ENCODE results near the gene KRT34.
"Not testable (repeated sequence)": the region's sequence is repeated elsewhere in the genome, so short reads cannot be mapped to it uniquely, and the experiment has no call there.

The KRT34 gene

GRCh38 chr17:41381943-41382342 lies at the start of gene KRT34:
TSS of gene KRT34 (minus strand) at chr17:41382306. CDS start at chr17:41382246, 60 bp downstream.
- not testable (repeated sequence) for DNase-seq (ENCODE audit: low read depth)

GRCh38 chr17:41430376-41430775 lies 48.3 kb upstream of the KRT34 start:
- DNase-seq (ENCODE audit: low read depth) = not testable (repeated sequence)

- DNase-seq (ENCODE audit: low read depth) = no peak
These were observed 47.6 kb upstream of the KRT34 start for GRCh38 chr17:41429667-41430066.

GRCh38 chr17:41428591-41429291 lies 46.6 kb upstream of the KRT34 start:
- no peak for DNase-seq (ENCODE audit: low read depth)

GRCh38 chr17:41424111-41424635 lies 42.1 kb upstream of the KRT34 start, which contains the start of gene KRT37:
TSS of gene KRT37 (minus strand) at chr17:41424585. CDS start at chr17:41424523, 62 bp downstream.
- no peak for DNase-seq (ENCODE audit: low read depth)

- not testable (repeated sequence) for DNase-seq (ENCODE audit: low read depth)
These were observed 40.5 kb upstream of the KRT34 start for GRCh38 chr17:41422586-41422985.

GRCh38 chr17:41421617-41422016 lies 39.5 kb upstream of the KRT34 start:
- no peak for DNase-seq (ENCODE audit: low read depth)

GRCh38 chr17:41421116-41421515 lies 39.0 kb upstream of the KRT34 start:
- no peak for DNase-seq (ENCODE audit: low read depth)

GRCh38 chr17:41420134-41420533 lies 38.0 kb upstream of the KRT34 start:
- DNase-seq (ENCODE audit: low read depth) = no peak

- no peak for DNase-seq (ENCODE audit: low read depth)
These were observed 37.6 kb upstream of the KRT34 start for GRCh38 chr17:41419716-41420115.

- no peak for DNase-seq (ENCODE audit: low read depth)
These were observed 36.2 kb upstream of the KRT34 start for GRCh38 chr17:41418116-41418860.

- DNase-seq (ENCODE audit: low read depth) = no peak
These were observed 35.5 kb upstream of the KRT34 start for GRCh38 chr17:41417576-41418015.

- DNase-seq (ENCODE audit: low read depth) = no peak
These were observed 35.0 kb upstream of the KRT34 start for GRCh38 chr17:41417127-41417526.

GRCh38 chr17:41416479-41416878 lies 34.4 kb upstream of the KRT34 start:
- DNase-seq (ENCODE audit: low read depth) = no peak

GRCh38 chr17:41415833-41416335 lies 33.8 kb upstream of the KRT34 start:
- DNase-seq (ENCODE audit: low read depth) = no peak

- DNase-seq (ENCODE audit: low read depth) = no peak
These were observed 33.3 kb upstream of the KRT34 start for GRCh38 chr17:41415411-41415810.

- DNase-seq (ENCODE audit: low read depth) = no peak
These were observed 31.9 kb upstream of the KRT34 start for GRCh38 chr17:41413982-41414381.

GRCh38 chr17:41413353-41413957 lies 31.3 kb upstream of the KRT34 start:
- no peak for DNase-seq (ENCODE audit: low read depth)

- no peak for DNase-seq (ENCODE audit: low read depth)
These were observed 29.1 kb upstream of the KRT34 start for GRCh38 chr17:41411072-41411840.

- no peak for DNase-seq (ENCODE audit: low read depth)
These were observed 25.1 kb upstream of the KRT34 start for GRCh38 chr17:41407226-41407625.

GRCh38 chr17:41406205-41406604 lies 24.1 kb upstream of the KRT34 start:
- DNase-seq (ENCODE audit: low read depth) = no peak

Data from activated T-helper 1 cell treated with Interleukin-2 at 50 U/mL for 16 hours (primary cell).